Stimulated activated CD4-positive, alpha-beta T cell treated with anti-CD3 and anti-CD28 coated beads, Interleukin-15, amount 100 ng/mL, for 1 hour (primary cell): ENCODE measurements around the gene DIAPH1.

Experiments used
- DNase-seq, 2 donors: peaks; one replicate each; pipeline ENCODE4 v3.0.0-alpha.2; 2020; ENCODE audit warnings: low read depth in 1 of 2, low spot score in 1 of 2

The DIAPH1 gene

DNA sequence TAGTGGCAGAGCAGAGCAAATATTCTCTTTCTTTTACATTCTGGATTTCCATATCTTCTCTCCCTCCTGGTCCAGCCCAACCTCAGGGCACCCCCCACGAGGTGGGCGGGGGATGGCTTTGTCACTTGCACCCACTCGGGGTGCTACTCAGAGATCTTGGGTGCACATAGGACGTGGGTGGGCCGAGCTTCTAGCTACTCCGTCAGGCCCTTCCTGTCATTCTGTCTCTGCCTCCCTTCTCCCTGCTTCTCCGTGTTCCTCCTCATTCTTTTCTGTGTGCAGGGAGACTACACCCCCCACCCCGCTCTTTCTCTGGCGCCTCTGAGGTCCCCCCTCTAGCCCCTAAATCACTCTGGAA, 110.4 kb downstream of the DIAPH1 start:
- no peak for DNase-seq

- DNase-seq: no peak
Measured at GRCh38 chr5:141507387-141508091, 111.3 kb downstream of the DIAPH1 start.

GRCh38 chr5:141506381-141507155, 112.2 kb downstream of the DIAPH1 start:
- no peak for DNase-seq

DNA sequence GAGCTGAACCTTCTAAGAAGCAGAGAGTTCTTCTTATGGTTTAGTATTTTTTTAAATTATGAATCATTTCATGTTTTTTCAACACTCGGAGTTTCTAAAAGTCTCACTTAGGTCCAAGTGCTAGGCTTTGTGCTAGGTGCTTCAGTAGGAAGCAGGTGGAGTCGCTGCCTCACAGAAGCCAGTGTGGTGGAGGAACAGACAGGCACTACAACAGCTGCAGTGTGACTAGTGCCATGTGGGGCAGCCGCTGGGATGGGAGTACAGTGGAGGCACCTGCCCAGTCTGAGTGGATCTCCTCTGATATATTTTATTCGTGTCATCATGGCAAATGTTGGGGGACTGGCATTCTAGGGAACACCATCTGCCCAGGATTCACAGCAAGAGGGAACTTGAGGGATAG, 114.6 kb downstream of the DIAPH1 start:
- no peak for DNase-seq

GRCh38 chr5:141503681-141504080, 115.1 kb downstream of the DIAPH1 start:
- no peak for DNase-seq

GRCh38 chr5:141501761-141502160, 117.0 kb downstream of the DIAPH1 start:
- no peak for DNase-seq

DNA sequence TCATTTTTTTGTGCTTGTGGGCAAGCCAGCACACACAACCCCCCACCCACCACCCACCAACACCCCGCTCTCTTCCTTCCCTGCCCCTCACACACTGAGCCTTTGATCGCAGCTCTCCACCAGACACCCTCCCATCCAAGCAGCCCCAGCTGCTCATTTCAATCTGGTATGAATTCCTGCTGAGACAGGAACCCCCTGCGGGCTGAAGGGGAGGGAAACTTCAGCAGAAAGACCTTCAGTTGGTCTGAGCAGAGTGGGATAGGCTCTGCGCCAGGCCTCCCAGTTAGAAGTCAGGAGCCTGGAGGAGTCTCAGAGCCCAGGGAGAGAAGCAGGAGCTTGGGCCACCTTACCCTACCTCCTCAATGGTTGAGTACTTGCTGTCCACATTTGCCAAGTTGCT, 122.8 kb downstream of the DIAPH1 start:
- no peak for DNase-seq

- DNase-seq: no peak
Measured at GRCh38 chr5:141495453-141495811, 123.4 kb downstream of the DIAPH1 start.

DNA sequence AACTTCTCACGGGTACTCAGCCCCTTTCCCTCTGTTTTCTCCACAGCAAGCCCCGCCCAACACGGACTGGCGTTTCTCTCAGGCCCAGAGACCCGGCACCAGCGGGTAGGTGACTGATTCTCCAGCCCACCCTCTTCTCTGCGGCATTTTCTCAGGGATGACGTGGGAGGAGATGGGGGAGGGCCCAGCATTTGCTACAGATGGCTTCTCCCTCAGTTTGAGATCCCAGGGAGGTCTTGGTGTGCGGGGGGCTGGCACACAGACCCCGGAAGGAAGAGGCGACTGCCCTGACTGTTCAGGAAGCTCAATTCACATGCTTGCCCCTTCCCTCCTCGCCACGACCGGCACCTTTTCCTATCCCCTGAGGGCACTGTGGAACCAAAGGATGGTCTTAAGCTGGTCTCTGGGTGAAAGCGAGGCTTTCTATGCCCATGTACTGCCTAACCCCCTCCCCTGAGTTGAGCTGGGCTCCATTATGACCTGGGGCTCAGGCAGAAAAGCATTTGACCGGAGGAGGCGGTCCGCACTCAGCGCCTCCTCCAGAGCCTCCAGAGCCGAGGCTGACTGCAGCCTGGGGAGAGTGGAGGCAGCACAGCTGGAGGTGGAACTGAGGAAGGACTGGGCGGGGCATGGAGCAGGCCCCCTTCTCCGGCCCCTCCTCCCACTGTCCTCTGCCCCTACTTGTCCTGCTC, 123.9 kb downstream of the DIAPH1 start:
- no peak for DNase-seq

DNA sequence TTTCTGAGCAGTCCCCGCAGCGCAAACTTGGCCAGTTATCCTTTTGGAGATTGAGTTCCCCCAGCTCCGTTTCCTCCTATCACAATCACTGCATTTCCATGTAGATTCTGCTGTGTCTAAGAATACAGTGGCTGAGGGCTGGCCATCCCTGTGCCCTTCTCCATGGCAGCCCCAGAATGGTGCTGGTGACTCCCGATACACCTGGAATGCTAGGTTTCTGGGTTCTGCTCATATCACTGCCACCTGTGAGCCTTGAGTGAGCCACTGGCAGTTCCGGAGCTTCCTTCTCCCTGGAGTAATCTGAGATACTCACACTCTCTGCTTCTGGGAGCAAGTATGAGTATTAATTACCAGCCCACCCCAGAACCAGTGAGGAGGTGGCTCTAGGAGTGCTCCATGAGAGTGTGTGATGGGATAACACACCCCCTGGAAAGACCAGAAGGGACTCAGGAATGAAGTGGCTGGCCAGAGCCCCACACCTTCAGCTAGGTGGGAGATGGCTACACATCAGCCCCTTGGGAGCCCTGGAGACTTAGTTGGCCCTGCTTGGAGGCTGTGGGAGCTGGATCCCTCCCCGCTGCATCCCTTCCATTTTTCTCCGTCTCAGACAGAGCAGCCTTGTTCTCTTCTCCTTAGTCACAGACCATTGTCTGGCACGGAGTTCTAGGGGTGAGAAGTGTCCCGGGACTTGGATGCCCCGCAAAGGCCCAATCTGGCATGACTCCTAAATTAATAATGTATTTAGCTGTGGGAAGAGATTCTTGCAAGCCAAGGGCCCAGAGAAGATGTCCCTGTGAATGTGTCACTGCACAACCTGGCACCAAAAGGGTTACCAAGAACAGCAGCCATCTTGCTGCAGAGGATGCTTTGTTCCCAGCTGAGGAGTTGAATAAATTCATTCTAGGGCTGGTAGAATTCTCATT, 125.0 kb downstream of the DIAPH1 start:
- no peak for DNase-seq

- no peak for DNase-seq
Measured at GRCh38 chr5:141492168-141492885, 126.5 kb downstream of the DIAPH1 start.

DNA sequence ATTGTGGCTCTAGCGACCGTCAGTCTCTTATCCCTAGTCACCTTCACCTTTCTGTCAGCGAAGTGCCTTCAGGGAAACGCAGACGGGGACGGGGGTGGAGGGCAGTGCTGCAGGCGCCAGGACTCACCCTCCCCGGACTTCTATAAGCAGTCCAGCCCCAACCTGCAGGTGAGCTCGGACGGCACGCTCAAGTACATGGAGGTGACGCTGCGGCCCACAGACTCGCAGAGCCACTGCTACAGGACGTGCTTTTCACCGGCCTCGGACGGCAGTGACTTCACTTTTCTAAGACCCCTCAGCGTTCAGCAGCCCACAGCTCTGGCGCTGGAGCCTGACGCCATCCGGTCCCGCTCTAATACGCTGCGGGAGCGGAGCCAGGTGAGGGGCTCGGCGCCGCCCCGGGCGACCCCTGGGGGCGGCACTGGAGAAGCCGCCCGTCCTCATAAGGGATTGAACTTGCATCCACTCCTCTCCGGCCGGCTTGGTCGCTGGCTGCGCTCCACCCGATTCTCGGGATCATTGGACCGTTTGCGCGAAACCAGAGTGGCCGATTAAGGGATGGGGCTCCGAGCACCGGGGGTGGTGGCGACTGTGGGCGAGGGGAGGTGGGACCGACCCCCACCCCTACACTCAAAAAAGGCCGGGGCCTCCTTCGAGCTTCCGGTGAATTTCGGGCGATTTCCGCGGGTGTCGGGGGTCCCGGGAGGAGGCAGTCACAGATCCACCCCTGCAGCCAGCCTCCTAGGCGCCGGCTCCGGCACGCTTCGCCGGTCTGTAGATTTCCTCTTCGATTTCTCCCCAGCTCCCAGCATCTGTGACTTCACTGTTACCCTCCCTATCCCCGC, 127.3 kb downstream of the DIAPH1 start:
- DNase-seq: no peak

DNA sequence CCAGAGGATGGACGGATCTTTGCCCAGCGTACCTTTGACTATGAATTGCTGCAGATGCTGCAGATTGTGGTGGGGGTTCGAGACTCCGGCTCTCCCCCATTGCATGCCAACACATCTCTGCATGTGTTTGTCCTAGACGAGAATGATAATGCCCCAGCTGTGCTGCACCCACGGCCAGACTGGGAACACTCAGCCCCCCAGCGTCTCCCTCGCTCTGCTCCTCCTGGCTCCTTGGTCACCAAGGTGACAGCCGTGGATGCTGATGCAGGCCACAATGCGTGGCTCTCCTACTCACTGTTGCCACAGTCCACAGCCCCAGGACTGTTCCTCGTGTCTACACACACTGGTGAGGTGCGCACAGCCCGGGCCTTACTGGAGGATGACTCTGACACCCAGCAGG, 128.0 kb downstream of the DIAPH1 start:
- no peak for DNase-seq

GRCh38 chr5:141490271-141490670, 128.5 kb downstream of the DIAPH1 start:
- DNase-seq: no peak

DNA sequence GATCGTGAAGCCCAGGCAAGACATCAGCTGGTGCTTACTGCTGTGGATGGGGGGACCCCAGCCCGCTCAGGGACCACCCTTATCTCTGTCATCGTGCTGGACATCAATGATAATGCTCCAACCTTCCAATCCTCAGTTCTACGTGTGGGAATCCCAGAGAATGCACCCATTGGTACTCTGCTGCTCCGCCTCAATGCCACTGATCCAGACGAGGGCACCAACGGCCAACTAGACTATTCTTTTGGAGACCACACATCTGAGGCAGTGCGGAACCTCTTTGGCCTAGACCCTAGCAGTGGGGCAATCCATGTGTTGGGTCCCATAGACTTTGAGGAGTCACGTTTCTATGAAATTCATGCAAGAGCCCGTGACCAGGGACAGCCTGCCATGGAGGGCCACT, 129.0 kb downstream of the DIAPH1 start:
- DNase-seq: no peak

DNA sequence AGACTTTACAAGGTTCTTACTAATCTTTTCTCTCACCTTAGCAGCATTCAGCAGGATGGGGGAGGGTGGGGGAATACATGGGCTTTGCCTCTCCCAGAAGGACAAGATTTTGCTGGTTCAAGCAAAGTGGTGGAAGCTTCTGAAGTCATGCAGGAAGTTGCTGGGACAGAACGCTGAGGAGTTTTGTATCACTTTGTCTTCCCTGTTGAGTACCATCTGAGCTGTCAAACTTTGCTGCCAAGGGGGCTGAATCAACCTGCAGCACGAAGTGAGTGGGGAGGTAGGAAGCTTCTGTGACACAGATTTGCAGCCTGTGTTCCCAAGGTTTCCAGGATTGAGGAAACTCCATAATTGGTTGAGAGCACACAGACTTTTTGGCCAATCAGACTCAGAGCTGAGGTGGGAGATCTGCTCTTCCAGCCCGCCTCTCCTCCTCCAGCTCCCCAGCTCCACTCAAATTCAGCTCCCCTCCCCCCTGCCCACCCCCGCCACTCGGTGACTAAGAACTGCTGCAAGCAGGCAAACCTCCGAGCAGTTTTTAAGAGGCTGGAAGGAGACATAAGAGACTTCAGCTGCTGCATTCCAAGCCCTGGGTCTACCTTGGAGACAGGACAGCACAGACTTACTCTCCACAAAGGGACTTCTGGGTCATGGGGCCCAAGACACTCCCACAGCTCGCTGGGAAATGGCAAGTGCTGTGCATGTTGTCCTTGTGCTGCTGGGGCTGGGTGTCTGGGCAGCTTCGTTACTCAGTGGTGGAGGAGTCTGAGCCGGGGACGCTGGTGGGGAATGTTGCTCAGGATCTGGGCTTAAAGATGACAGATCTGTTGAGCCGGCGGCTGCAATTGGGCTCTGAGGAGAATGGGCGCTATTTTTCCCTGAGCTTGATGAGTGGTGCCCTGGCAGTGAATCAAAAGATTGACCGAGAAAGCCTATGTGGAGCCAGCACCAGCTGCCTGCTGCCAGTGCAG, 129.9 kb downstream of the DIAPH1 start, which contains the start of gene PCDHGC5:
Gene PCDHGC5 (plus strand): TSS at position 491 of the 971 bp plus-strand sequence. CDS start 160 bp downstream, at position 651.
- DNase-seq: no peak

GRCh38 chr5:141487131-141487530, 131.7 kb downstream of the DIAPH1 start:
- DNase-seq: no peak

- no peak for DNase-seq
Measured at GRCh38 chr5:141486091-141486490, 132.7 kb downstream of the DIAPH1 start.
